Loucy (cell line): ENCODE data around the gene FAXC.
A peak's percentile ranks its signal among the peaks of the same experiment; 100 is the strongest.

Source experiments
- H2AFZ ChIP-seq: fragments of 200-600 bp; sonication (generic); 2 replicates; pipeline ENCODE4 v1.6.0; 2016; ENCODE audit warnings: antibody characterized with exemption, mild to moderate bottlenecking, low read length, moderate library complexity
- H3F3A ChIP-seq: fragments of 200-600 bp; 2 replicates; pipeline ENCODE4 v1.6.0; 2016; ENCODE audit warnings: antibody characterized with exemption, low read depth, mild to moderate bottlenecking
- H3K27me3 ChIP-seq: fragments of 200-600 bp; sonication (generic); 2 replicates; pipeline ENCODE4 v1.6.1; 2014; ENCODE audit warnings: low read length, mild to moderate bottlenecking; ENCODE audit not compliant: insufficient read depth, poor library complexity, severe bottlenecking
- H3K36me3 ChIP-seq: fragments of 200-600 bp; sonication (generic); 2 replicates; pipeline ENCODE4 v1.6.1; 2016; ENCODE audit warnings: low read length; ENCODE audit not compliant: insufficient read depth
- H3K4me1 ChIP-seq: fragments of 200-600 bp; sonication (generic); 2 replicates; pipeline ENCODE4 v1.5.1; 2014; ENCODE audit warnings: low read length, mild to moderate bottlenecking; ENCODE audit not compliant: insufficient read depth, poor library complexity, severe bottlenecking
- H3K4me2 ChIP-seq: fragments of 200-600 bp; sonication (generic); 2 replicates; pipeline ENCODE4 v1.6.0; 2014; ENCODE audit warnings: antibody characterized with exemption, low read length, low read depth, mild to moderate bottlenecking; ENCODE audit not compliant: poor library complexity, severe bottlenecking
- H3K4me3 ChIP-seq: fragments of 200-600 bp; sonication (generic); 2 replicates; pipeline ENCODE4 v1.5.1; 2014; ENCODE audit warnings: low read length, mild to moderate bottlenecking, mixed read lengths; ENCODE audit not compliant: poor library complexity, severe bottlenecking
- H3K79me2 ChIP-seq: fragments of 200-600 bp; sonication (generic); 2 replicates; pipeline ENCODE4 v1.6.1; 2014; ENCODE audit warnings: low read length; ENCODE audit not compliant: insufficient read depth
- H3K9ac ChIP-seq: fragments of 200-600 bp; sonication (generic); 2 replicates; pipeline ENCODE4 v1.6.0; 2014; ENCODE audit warnings: mild to moderate bottlenecking, low read depth, low read length, moderate library complexity; ENCODE audit not compliant: poor library complexity, severe bottlenecking
- H3K9me2 ChIP-seq: fragments of 200-600 bp; sonication (generic); replicated peaks from 2 replicates; pipeline ENCODE4 v1.6.1; 2016; ENCODE audit warnings: low read depth, low read length, mixed read lengths
- H3K9me3 ChIP-seq: fragments of 200-600 bp; sonication (generic); 2 replicates; pipeline ENCODE4 v1.6.1; 2014; ENCODE audit warnings: mild to moderate bottlenecking, antibody characterized with exemption, low read length, low read depth; ENCODE audit not compliant: insufficient read depth
- H4K20me1 ChIP-seq: fragments of 200-600 bp; sonication (generic); 2 replicates; pipeline ENCODE4 v1.6.0; 2014; ENCODE audit warnings: antibody characterized with exemption, low read length, mild to moderate bottlenecking; ENCODE audit not compliant: insufficient read depth, poor library complexity, severe bottlenecking
- CTCF ChIP-seq: fragments of 200-600 bp; sonication (generic); conservative IDR thresholded peaks from 2 replicates; pipeline ENCODE4 v1.5.1; 2014; ENCODE audit warnings: mild to moderate bottlenecking, antibody characterized with exemption, low read length
- EZH2phosphoT487 ChIP-seq: fragments of 200-600 bp; IDR thresholded peaks from 2 replicates; pipeline ENCODE4 v1.6.1; 2018; ENCODE audit warnings: antibody characterized with exemption, mild to moderate bottlenecking, moderate library complexity, borderline replicate concordance

Gene FAXC

GRCh38 chr6:99250476-99250875 is 99.0 kb downstream of the FAXC start:
- no peaks in the 10 kb centered on the region for H3K4me1 ChIP-seq
- no peaks in the 10 kb centered on the region for H3K27me3 ChIP-seq
- H3K9me2 ChIP-seq = no peaks in the 10 kb centered on the region
- H3K9ac ChIP-seq = no peak overlapping the region
- no peaks in the 10 kb centered on the region for H4K20me1 ChIP-seq
- no peak overlapping the region for H3K4me2 ChIP-seq
- H3K79me2 ChIP-seq = no peaks in the 10 kb centered on the region
- no peak overlapping the region for H3K4me3 ChIP-seq
- no peaks in the 10 kb centered on the region for H3K36me3 ChIP-seq
- no peak overlapping the region for H2AFZ ChIP-seq
- TF ChIP-seq CTCF (no peak), EZH2phosphoT487 (no peak)
- H3F3A ChIP-seq = no peaks in the 10 kb centered on the region
- H3K9me3 ChIP-seq = no peaks in the 10 kb centered on the region

GRCh38 chr6:99246602-99247001 is 102.9 kb downstream of the FAXC start:
- Histone ChIP-seq H3F3A (no peaks in the 10 kb centered on the region), H3K4me1 (no peaks in the 10 kb centered on the region), H3K4me3 (no peak overlapping the region), H3K27me3 (no peaks in the 10 kb centered on the region), H4K20me1 (no peaks in the 10 kb centered on the region), H3K79me2 (no peaks in the 10 kb centered on the region), H3K9me2 (no peaks in the 10 kb centered on the region), H3K36me3 (no peaks in the 10 kb centered on the region), H3K9me3 (no peaks in the 10 kb centered on the region), H3K9ac (no peak overlapping the region), H3K4me2 (no peak overlapping the region), H2AFZ (no peak overlapping the region)
- TF ChIP-seq EZH2phosphoT487 = no peak
- TF ChIP-seq CTCF = no peak

- H3K4me1 ChIP-seq = no peaks in the 10 kb centered on the region
- no peaks in the 10 kb centered on the region for H3F3A ChIP-seq
- H4K20me1 ChIP-seq = no peaks in the 10 kb centered on the region
- H3K9me3 ChIP-seq = no peaks in the 10 kb centered on the region
- H3K4me3 ChIP-seq = no peak overlapping the region
- H3K79me2 ChIP-seq = no peaks in the 10 kb centered on the region
- no peak overlapping the region for H2AFZ ChIP-seq
- no peaks in the 10 kb centered on the region for H3K9me2 ChIP-seq
- H3K9ac ChIP-seq = no peak overlapping the region
- no peaks in the 10 kb centered on the region for H3K27me3 ChIP-seq
- H3K4me2 ChIP-seq = no peak overlapping the region
- TF ChIP-seq EZH2phosphoT487 (no peak), CTCF (peak; percentile 37)
- H3K36me3 ChIP-seq = no peaks in the 10 kb centered on the region
Observed at GRCh38 chr6:99241905-99242534, 107.5 kb downstream of the FAXC start.
